ENCODE results near the gene KIR2DL4. TPM values are rescaled to one million over a fixed set of nuclear protein-coding genes. Genes with fewer than 3 reads are reported as not detected.
"Not testable (repeated sequence)": the region's sequence is repeated elsewhere in the genome, so short reads cannot be mapped to it uniquely, and the experiment has no call there.

Gene KIR2DL4

DNA sequence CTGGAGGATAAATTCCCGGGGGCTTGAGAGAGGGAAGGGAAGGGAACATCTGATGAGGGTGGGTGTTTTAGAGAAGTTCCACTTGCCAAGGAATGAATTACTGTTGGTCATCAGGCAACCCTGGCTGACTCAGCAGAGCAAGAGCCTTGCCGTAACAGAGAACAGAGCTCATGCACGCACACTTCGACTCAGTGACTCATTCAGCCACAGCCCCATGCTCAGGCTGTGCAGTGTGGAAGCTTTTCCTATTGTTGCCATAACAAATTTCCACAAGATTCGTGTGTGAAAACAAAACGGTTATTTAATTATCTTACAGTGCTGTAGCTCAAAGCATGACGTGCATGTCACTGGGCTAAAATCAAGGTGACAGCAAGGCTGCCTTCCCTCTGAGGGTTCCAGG is 56.0 kb downstream of the KIR2DL4 start:
- H4K5ac ChIP-seq (ENCODE audit: low read length); H3K23ac ChIP-seq (ENCODE audit: low read length); H3K79me1 ChIP-seq (ENCODE audit: low read length); H3K4me3 ChIP-seq (ENCODE audit: low read length); H3K4me1 ChIP-seq (ENCODE audit: control insufficient read depth, low read depth, low read length); H3K27ac ChIP-seq (ENCODE audit: low read depth, low read length); H3K27me3 ChIP-seq (ENCODE audit: insufficient read depth, low read length, poor library complexity); H3K36me3 ChIP-seq (ENCODE audit: control insufficient read depth, insufficient read depth, low read length); H2BK5ac ChIP-seq (ENCODE audit: low read length); H2BK15ac ChIP-seq (replicated peaks; ENCODE audit: low read depth); H3K56ac ChIP-seq (ENCODE audit: low read length); H3K9ac ChIP-seq (ENCODE audit: low read length); H2BK120ac ChIP-seq (ENCODE audit: low read depth, low read length); H3K79me2 ChIP-seq (ENCODE audit: control insufficient read depth, insufficient read depth, low read length); H4K8ac ChIP-seq (ENCODE audit: low read depth, low read length); H3K4ac ChIP-seq (ENCODE audit: low read depth, low read length); H3K18ac ChIP-seq (ENCODE audit: low read length); H3K4me2 ChIP-seq (ENCODE audit: low read length); H2AK5ac ChIP-seq (ENCODE audit: low read length); DNase-seq: not testable (repeated sequence)
- WGBS (ENCODE audit: extremely low coverage, insufficient coverage, low lambda C conversion rate), result no CpG with 5 or more reads among the region's 7 CpGs

DNA sequence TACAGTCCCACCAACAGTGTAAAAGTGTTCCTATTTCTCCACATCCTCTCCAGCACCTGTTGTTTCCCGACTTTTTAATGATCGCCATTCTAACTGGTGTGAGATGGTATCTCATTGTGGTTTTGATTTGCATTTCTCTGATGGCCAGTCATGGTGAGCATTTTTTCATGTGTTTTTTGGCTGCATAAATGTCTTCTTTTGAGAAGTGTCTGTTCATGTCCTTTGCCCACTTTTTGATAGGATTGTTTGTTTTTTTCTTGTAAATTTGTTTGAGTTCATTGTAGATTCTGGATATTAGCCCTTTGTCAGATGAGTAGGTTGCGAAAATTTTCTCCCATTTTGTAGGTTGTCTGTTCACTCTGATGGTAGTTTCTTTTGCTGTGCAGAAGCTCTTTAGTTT is 60.0 kb downstream of the KIR2DL4 start:
- not testable (repeated sequence) for H3K4ac ChIP-seq (ENCODE audit: low read depth, low read length); H2BK15ac ChIP-seq (replicated peaks; ENCODE audit: low read depth); H4K5ac ChIP-seq (ENCODE audit: low read length); H3K56ac ChIP-seq (ENCODE audit: low read length); H3K79me1 ChIP-seq (ENCODE audit: low read length); H3K18ac ChIP-seq (ENCODE audit: low read length); H2BK5ac ChIP-seq (ENCODE audit: low read length); H3K27me3 ChIP-seq (ENCODE audit: insufficient read depth, low read length, poor library complexity); H3K4me3 ChIP-seq (ENCODE audit: low read length); H2AK5ac ChIP-seq (ENCODE audit: low read length); H3K36me3 ChIP-seq (ENCODE audit: control insufficient read depth, insufficient read depth, low read length); H2BK120ac ChIP-seq (ENCODE audit: low read depth, low read length); H3K4me2 ChIP-seq (ENCODE audit: low read length); H3K4me1 ChIP-seq (ENCODE audit: control insufficient read depth, low read depth, low read length); H3K9ac ChIP-seq (ENCODE audit: low read length); H3K23ac ChIP-seq (ENCODE audit: low read length); H3K79me2 ChIP-seq (ENCODE audit: control insufficient read depth, insufficient read depth, low read length); DNase-seq; H3K27ac ChIP-seq (ENCODE audit: low read depth, low read length); H4K8ac ChIP-seq (ENCODE audit: low read depth, low read length)
- WGBS (ENCODE audit: extremely low coverage, insufficient coverage, low lambda C conversion rate), result no CpG with 5 or more reads among the region's 3 CpGs

Small RNAs within 50 kb of the gene (small RNA-seq; reads per million reads assigned to genes)
- gene KIR3DP1 (ENCODE audit: insufficient read depth), result not detected
